Measurements from ENCODE around the gene SENP8.

The SENP8 gene

DNA sequence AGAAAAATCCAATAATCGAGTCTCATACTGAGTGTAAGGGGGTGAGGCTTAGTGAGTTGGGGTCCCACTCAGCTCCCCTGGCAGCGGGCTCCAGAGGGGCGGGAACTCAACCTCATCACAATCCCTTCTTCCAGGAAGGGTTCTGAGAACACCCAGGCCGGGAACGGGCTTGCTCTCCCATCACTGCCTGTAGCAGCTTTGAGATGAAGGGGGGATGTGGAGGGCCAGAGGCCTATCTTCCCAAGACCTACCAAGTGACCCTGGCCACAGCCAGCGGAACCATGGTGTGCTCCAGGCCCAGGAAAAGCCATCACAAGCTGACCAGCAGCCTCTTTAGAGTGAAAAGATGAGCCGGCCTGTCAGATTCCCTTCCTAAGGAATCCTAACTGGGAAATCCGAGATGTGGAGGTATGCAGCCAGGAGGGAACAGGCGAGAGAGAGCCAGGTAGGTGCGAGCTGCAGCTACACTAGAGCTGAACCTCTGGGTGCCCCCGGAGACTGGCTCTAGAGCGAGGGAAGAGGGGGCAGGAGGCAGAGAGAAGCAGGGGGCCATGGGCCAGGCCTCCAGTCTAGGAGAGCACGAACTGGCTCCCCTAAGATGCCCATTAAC, 60.9 kb downstream of the SENP8 start:
- no peak for DNase-seq

DNA sequence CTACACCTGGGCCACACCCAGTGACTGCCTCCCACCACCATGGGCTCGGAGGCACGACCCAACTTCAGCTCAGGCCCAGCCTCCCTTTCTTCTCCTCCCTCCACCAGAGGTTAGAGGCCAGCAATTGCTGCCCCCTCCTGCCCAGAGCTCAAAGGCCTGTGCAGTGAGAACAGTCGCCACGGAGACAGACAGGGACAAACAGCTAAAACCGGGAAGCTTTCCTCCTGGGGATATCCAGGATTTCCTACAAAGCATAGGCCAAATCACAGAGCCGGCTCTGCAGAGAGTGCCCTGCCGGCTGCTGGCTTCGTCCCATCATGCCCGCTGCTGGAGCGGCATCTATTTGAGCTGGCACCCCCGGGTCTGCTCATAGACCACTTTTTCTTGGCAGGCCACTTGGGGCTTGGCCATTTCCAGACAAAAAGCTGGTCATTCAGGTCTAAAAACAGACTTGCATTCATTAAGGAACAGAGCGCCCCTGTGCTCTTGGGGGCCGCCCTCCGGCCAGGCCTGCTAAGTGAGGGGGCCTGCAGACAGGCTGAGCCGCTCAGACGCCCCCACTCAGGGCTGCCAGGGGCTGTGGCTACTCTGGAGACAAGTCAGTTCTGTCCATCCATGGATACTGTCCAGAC, 61.9 kb downstream of the SENP8 start:
- DNase-seq = no peak

DNA sequence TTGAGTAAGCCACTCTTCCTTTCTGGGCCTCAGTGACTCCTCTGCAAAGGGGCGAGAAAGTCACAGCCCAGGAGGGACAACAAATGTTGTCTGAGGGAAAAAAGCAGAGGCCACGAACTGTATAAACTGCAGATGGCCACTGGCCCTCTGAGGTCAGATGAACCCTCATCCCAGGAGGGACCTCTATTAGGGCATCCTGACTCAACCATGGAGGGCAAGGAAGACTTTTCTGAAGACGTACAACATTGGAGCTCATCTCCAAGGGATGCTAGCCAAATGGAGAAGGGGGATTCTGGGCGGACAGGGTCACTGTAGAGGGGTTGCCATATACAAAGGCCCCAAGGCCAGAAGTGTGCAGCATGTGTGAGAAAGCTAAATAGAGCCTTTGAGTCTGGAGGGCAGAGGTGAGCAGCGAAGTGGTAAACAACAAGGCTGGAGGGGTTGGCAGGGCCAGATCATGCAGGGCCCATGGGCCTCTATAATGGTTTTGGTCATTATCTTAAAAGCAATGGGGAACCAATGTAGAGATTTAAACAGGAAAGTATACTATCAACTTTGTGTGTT, 62.6 kb downstream of the SENP8 start:
- no peak for DNase-seq

DNA sequence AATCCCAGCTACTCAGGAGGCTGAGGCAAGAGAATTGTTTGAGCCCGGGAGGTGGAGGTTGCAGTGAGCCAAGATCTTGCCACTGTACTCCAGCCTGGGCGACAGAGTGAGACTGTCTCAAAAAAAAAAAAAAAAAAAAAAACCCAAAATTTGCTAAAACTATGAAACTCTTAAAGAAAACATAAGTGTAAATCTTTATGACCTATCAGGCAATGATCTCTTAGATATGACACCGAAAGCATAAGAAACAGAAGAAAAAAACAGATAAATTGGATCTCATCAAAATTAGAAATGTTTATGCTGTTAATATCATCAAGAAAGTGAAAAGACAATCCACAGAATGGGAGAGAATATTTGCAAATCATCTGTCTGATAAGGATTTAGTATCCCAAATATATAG, 64.0 kb downstream of the SENP8 start:
- no peak for DNase-seq

DNA sequence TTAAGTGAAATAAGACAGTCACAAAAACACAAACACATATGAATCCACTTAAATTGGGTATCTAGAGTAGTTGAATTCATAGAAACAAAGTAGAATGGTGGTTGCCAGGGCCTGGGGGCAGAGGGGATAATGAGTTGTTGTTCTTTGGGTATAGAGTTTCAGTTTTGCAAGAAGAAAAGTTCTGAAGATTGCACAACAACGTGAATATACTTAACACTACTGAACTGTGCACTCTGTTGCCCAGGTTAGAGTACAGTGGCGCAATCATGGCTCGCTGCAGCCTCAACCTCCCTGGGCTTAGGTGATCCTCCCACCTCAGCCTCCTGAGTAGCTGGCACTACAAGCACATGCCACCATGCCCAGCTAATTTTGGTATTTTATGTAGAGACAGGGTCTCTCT, 64.5 kb downstream of the SENP8 start:
- DNase-seq = no peak

DNA sequence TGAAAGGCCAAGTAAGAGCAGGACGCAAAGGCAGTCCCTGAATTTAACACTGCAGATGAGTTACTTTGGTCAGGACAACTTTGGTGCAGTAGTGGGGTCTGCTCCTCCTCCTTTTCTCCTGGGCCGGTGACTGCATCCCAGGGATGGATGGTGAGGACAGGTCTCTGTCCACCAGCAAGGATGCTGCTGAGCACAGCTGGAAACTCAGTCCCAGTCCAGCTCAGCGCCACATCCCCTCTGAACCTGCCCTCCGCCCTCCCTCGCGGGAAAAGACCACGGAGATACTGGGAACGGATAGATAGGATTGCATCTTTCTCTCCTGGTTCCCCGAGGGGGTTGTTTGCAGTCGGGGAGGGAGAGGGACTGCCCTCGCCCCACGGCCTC, 65.6 kb downstream of the SENP8 start:
- no peak for DNase-seq

DNA sequence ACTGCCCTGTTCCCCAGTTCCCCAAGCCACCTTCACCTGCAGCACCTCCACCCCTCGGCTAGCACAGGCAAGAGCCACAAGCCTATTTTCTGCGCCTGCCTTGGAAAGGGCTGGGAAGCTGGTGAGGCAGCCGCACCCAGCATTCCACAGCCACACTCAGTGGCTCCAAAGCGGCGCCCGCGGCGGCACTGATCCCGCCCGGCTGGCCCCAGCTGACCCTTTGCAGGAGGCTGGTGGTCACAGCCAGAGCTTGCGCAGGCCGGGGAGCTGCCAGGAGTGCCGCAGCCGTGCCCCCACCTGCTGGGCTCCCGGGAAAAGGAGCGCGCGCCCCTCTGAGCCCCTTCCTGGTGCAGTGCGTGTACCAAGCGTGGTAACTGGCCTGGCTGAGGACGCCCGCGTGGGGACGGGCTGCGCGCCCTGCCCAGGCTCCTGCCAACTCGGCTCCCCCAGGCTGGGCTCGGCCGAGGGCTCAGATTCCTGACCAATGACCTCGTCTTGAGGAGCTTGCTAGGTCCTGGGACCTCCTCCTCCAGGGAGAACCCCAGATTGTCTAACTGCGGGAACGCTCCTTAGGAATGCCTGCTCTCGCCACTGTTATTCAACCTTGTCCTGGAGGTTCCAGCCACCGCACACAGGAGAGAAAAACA, 66.1 kb downstream of the SENP8 start:
- no peak for DNase-seq

DNA sequence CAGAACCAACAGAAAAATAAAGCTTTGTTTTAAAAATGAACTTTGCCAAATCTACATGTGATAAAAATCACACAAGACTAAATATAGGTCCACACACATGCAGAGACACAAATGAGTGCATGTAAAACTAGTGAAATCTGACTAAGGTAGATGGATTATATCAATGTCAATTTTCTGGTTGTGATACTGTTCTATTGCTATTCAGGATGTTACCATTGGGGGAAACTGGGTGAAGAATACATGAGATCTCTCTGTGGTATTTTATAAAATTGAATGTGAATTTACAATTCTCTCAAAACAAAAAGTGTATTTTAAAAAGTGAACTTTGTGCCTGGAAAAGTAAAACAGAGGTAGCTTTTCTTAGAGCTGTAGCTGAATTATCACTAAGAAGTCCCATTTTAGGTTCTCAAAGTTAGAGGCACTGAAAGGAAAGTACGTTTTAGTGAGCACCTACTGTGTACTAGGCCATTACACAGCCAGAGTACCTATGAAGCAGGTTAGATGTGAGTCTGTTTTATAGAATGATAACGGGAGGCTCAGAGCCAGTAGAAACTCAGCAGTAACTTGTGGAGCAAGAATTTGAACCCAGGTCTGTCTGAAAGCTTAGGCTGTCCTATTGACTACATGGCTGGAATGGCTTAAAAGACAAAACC, 71.2 kb downstream of the SENP8 start:
- no peak for DNase-seq

DNA sequence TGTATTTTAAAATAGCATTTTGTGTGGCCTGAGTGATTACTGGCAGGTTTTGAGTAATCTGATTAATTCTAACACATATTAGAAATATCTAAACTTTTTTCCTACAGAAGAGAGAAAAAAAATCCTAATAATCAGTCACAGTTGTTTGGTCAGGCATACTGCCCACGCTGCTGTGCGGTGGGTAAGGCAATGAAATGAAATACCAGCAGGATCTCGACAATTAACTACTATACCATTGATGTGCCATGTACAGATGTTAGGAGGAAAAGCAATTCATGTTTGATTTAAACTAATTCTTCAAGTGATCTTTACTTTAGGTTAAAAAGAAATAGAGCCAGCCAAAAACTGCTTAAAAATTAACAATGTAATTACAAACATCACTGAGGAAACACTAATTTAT, 74.2 kb downstream of the SENP8 start:
- no peak for DNase-seq
